ENCODE measurements around the gene AKAP6. TPM values are rescaled to one million over a fixed set of nuclear protein-coding genes. Genes with fewer than 3 reads are reported as not detected.

The AKAP6 gene
- total and polyA plus RNA-seq, 4 donors: 0.42 to 3.2 (median 1.7) TPM

- no peak for TF ChIP-seq CTCF (IDR thresholded peaks at IDR 0.05; ENCODE audit: low read depth, low read length, missing input control)
- no peak for TF ChIP-seq FOXA2 (IDR thresholded peaks at IDR 0.05)
- no peak for TF ChIP-seq HNF4A (conservative IDR thresholded peaks at IDR 0.05)
- no peak for TF ChIP-seq MAX (IDR thresholded peaks at IDR 0.05)
Observed at GRCh38 chr14:32476532-32476931, 147.4 kb downstream of the AKAP6 start (continued).

- Histone ChIP-seq H3K27me3 (ENCODE audit: control insufficient read depth in 4 of 4, insufficient read depth in 4 of 4, low read length in 3 of 4) (no peaks in the 10 kb centered on the region), H3K4me3 (ENCODE audit: low read depth in 1 of 3, low read length in 3 of 3) (no peak overlapping the region), H3K36me3 (ENCODE audit: control insufficient read depth in 4 of 4, insufficient read depth in 3 of 4, low read depth in 1 of 4, low read length in 3 of 4) (no peaks in the 10 kb centered on the region), H3K4me1 (ENCODE audit: control insufficient read depth in 4 of 4, insufficient read depth in 4 of 4, low read length in 3 of 4) (peaks cover 0 to 14% (median 10%) of the 10 kb centered on the region in 4 donors), H3K9me3 (ENCODE audit: control insufficient read depth in 4 of 4, low read length in 3 of 4) (no peaks in the 10 kb centered on the region), H3K27ac (ENCODE audit: low read depth in 1 of 2, low read length in 2 of 2) (no peak overlapping the region), H3K9ac (ENCODE audit: low read depth in 1 of 2, low read length in 2 of 2) (no peak overlapping the region)
- 93% methylated on average over 3 of the region's 3 CpGs for WGBS
- DNase-seq (ENCODE audit: low spot score): no peak
- TF ChIP-seq ZBTB33 (IDR thresholded peaks at IDR 0.05) (no peak), SP1 (IDR thresholded peaks at IDR 0.05) (no peak), RAD21 (IDR thresholded peaks at IDR 0.05) (no peak), FOXA2 (IDR thresholded peaks at IDR 0.05) (no peak), HNF4A (conservative IDR thresholded peaks at IDR 0.05) (no peak), TAF1 (conservative IDR thresholded peaks at IDR 0.05) (no peak), EGR1 (IDR thresholded peaks at IDR 0.05; ENCODE audit: low read depth in 2 of 2) (no peak), NR2F2 (IDR thresholded peaks at IDR 0.05) (no peak), YY1 (IDR thresholded peaks at IDR 0.05) (no peak), JUND (IDR thresholded peaks at IDR 0.05) (no peak), CTCF (IDR thresholded peaks at IDR 0.05; ENCODE audit: low read depth, low read length, missing input control) (no peak), REST (IDR thresholded peaks at IDR 0.05) (no peak), FOXA1 (IDR thresholded peaks at IDR 0.05) (no peak), ATF3 (IDR thresholded peaks at IDR 0.05) (no peak), GABPA (IDR thresholded peaks at IDR 0.05 in 1 of 2, conservative IDR thresholded peaks at IDR 0.05 in 1 of 2) (no peak), RXRA (IDR thresholded peaks at IDR 0.05) (no peak), MAX (IDR thresholded peaks at IDR 0.05) (no peak)
Observed at GRCh38 chr14:32477396-32477795, 148.3 kb downstream of the AKAP6 start.
